ACC112 (cell line): Measurements from ENCODE around the gene SLC39A2.
"Not testable (repeated sequence)": the region's sequence is repeated elsewhere in the genome, so short reads cannot be mapped to it uniquely, and the experiment has no call there.

Source experiments
- H2AFZ ChIP-seq: fragments of 200-600 bp; sonication (generic); one replicate; pipeline ENCODE4 v1.6.0; 2017; ENCODE audit warnings: antibody characterized with exemption, low read length; ENCODE audit not compliant: unreplicated experiment
- H3K27ac ChIP-seq: fragments of 200-600 bp; sonication (generic); 2 replicates; pipeline ENCODE4 v1.5.1; 2014; ENCODE audit warnings: low read depth, mild to moderate bottlenecking, antibody characterized with exemption, low read length, moderate library complexity
- H3K27me3 ChIP-seq: fragments of 200-600 bp; sonication (generic); 2 replicates; pipeline ENCODE4 v1.6.1; 2014; ENCODE audit warnings: mild to moderate bottlenecking, antibody characterized with exemption, low read length, moderate library complexity, mixed read lengths; ENCODE audit not compliant: insufficient read depth
- H3K36me3 ChIP-seq: fragments of 200-600 bp; sonication (generic); 2 replicates; pipeline ENCODE4 v1.6.1; 2016; ENCODE audit warnings: mild to moderate bottlenecking, antibody characterized with exemption, low read length, moderate library complexity, mixed read lengths; ENCODE audit not compliant: insufficient read depth
- H3K4me1 ChIP-seq: fragments of 200-600 bp; sonication (generic); one replicate; pipeline ENCODE4 v1.6.1; 2016; ENCODE audit warnings: low read length, mixed read lengths; ENCODE audit not compliant: insufficient read depth, unreplicated experiment, control insufficient read depth
- H3K4me3 ChIP-seq: fragments of 200-600 bp; sonication (generic); 2 replicates; pipeline ENCODE4 v1.5.1; 2014; ENCODE audit warnings: mild to moderate bottlenecking, low read depth, low read length
- H3K79me2 ChIP-seq: fragments of 200-600 bp; sonication (generic); one replicate; pipeline ENCODE4 v1.6.0; 2016; ENCODE audit warnings: low read length; ENCODE audit not compliant: control insufficient read depth, unreplicated experiment, insufficient read depth

The SLC39A2 gene

GRCh38 chr14:21038441-21039422, 39.6 kb downstream of the SLC39A2 start:
- Histone ChIP-seq H3K4me3 (no peak overlapping the region), H3K27ac (no peak overlapping the region), H3K36me3 (no peaks in the 10 kb centered on the region), H3K27me3 (peaks cover 34% of the 10 kb centered on the region), H2AFZ (no peak overlapping the region), H3K4me1 (peaks cover 10% of the 10 kb centered on the region), H3K79me2 (no peaks in the 10 kb centered on the region)

GRCh38 chr14:21039585-21040369, 40.7 kb downstream of the SLC39A2 start:
- Histone ChIP-seq H3K27me3 (peaks cover 24% of the 10 kb centered on the region), H3K79me2 (no peaks in the 10 kb centered on the region), H2AFZ (no peak overlapping the region), H3K4me3 (no peak overlapping the region), H3K4me1 (peaks cover 10% of the 10 kb centered on the region), H3K27ac (no peak overlapping the region), H3K36me3 (no peaks in the 10 kb centered on the region)

GRCh38 chr14:21040370-21040925, 41.4 kb downstream of the SLC39A2 start:
- Histone ChIP-seq H3K27ac (no peak overlapping the region), H3K79me2 (no peaks in the 10 kb centered on the region), H2AFZ (no peak overlapping the region), H3K36me3 (no peaks in the 10 kb centered on the region), H3K4me1 (peaks cover 10% of the 10 kb centered on the region), H3K27me3 (peaks cover 17% of the 10 kb centered on the region), H3K4me3 (no peak overlapping the region)

GRCh38 chr14:21040941-21041340, 41.8 kb downstream of the SLC39A2 start:
- H3K79me2 ChIP-seq, H2AFZ ChIP-seq, H3K36me3 ChIP-seq, H3K27ac ChIP-seq, H3K4me3 ChIP-seq, H3K4me1 ChIP-seq: not testable (repeated sequence)
- peaks cover 14% of the 10 kb centered on the region for H3K27me3 ChIP-seq

- H3K27ac ChIP-seq = no peak within 1 kb of the TSS
- H3K36me3 ChIP-seq = no peaks in the 10 kb centered on the region
- no peak within 1 kb of the TSS for H3K4me3 ChIP-seq
- peaks cover 10% of the 10 kb centered on the region for H3K4me1 ChIP-seq
- H3K27me3 ChIP-seq = peaks cover 6% of the 10 kb centered on the region
- no peak within 1 kb of the TSS for H2AFZ ChIP-seq
- no peaks in the 10 kb centered on the region for H3K79me2 ChIP-seq
Observed at GRCh38 chr14:21041676-21042433, 42.8 kb downstream of the SLC39A2 start, which contains the start of gene RNASE7. RNASE7 (plus strand) TSS chr14:21042362; CDS start chr14:21042993, 631 bp downstream.

GRCh38 chr14:21042918-21043317, 43.8 kb downstream of the SLC39A2 start:
- no peak overlapping the region for H3K27ac ChIP-seq
- H3K4me3 ChIP-seq = no peak overlapping the region
- no peaks in the 10 kb centered on the region for H3K36me3 ChIP-seq
- H3K27me3 ChIP-seq = no peaks in the 10 kb centered on the region; the same call in 1 of the 2 replicates
- no peaks in the 10 kb centered on the region for H3K79me2 ChIP-seq
- H3K4me1 ChIP-seq = peaks cover 10% of the 10 kb centered on the region
- no peak overlapping the region for H2AFZ ChIP-seq

- Histone ChIP-seq H2AFZ (no peak overlapping the region), H3K27ac (no peak overlapping the region), H3K4me3 (no peak overlapping the region), H3K36me3 (no peaks in the 10 kb centered on the region), H3K4me1 (peaks cover 10% of the 10 kb centered on the region), H3K79me2 (no peaks in the 10 kb centered on the region), H3K27me3 (no peaks in the 10 kb centered on the region; the same call in 1 of the 2 replicates)
Observed at GRCh38 chr14:21043387-21043973, 44.4 kb downstream of the SLC39A2 start.

- Histone ChIP-seq H3K36me3 (no peaks in the 10 kb centered on the region), H3K27ac (no peak overlapping the region), H3K27me3 (no peaks in the 10 kb centered on the region; the same call in 1 of the 2 replicates), H3K79me2 (no peaks in the 10 kb centered on the region), H3K4me1 (peaks cover 10% of the 10 kb centered on the region), H3K4me3 (no peak overlapping the region), H2AFZ (no peak overlapping the region)
Observed at GRCh38 chr14:21043974-21044618, 45.0 kb downstream of the SLC39A2 start.

GRCh38 chr14:21047378-21047781, 48.3 kb downstream of the SLC39A2 start:
- no peak overlapping the region for H3K27ac ChIP-seq
- no peaks in the 10 kb centered on the region for H3K36me3 ChIP-seq
- no peak overlapping the region for H2AFZ ChIP-seq
- peaks cover 4% of the 10 kb centered on the region for H3K4me1 ChIP-seq
- H3K27me3 ChIP-seq = no peaks in the 10 kb centered on the region; the same call in 1 of the 2 replicates
- no peaks in the 10 kb centered on the region for H3K79me2 ChIP-seq
- no peak overlapping the region for H3K4me3 ChIP-seq
